Measurements from ENCODE around the gene WDFY4. TPM values are rescaled to one million over a fixed set of nuclear protein-coding genes. Genes with fewer than 3 reads are reported as not detected.

The WDFY4 gene
- total RNA-seq, 1 experiment from 2014 or later = 0.16 TPM

GRCh38 chr10:48932831-48933664 lies 248.4 kb downstream of the WDFY4 start:
- DNase-seq (ENCODE audit: low read depth in 1 of 2, low spot score in 2 of 2) = peak; percentile 58 to 70
- Histone ChIP-seq H3K27me3 (replicated peaks) (no peaks in the 10 kb centered on the region), H3K4me3 (no peak overlapping the region), H3K27ac (no peak overlapping the region), H3K9me3 (replicated peaks) (no peaks in the 10 kb centered on the region), H3K4me1 (replicated peaks) (peaks cover 23% of the 10 kb centered on the region), H3K36me3 (no peaks in the 10 kb centered on the region)

GRCh38 chr10:48934672-48935501 lies 250.2 kb downstream of the WDFY4 start:
- DNase-seq (ENCODE audit: low read depth in 1 of 2, low spot score in 2 of 2) = peak in 1 of 2 experiments; percentile 26

GRCh38 chr10:48935577-48935976 lies 250.9 kb downstream of the WDFY4 start:
- H3K9me3 ChIP-seq (replicated peaks) = no peaks in the 10 kb centered on the region
- no peak overlapping the region for H3K27ac ChIP-seq
- H3K36me3 ChIP-seq = no peaks in the 10 kb centered on the region
- peaks cover 23% of the 10 kb centered on the region for H3K4me1 ChIP-seq (replicated peaks)
- H3K27me3 ChIP-seq (replicated peaks) = no peaks in the 10 kb centered on the region
- H3K4me3 ChIP-seq = no peak overlapping the region
- DNase-seq (ENCODE audit: low read depth in 1 of 2, low spot score in 2 of 2) = no peak

More at GRCh38 chr10:48934672-48935501, 250.2 kb downstream of the WDFY4 start:
- Histone ChIP-seq H3K27ac (no peak overlapping the region), H3K36me3 (no peaks in the 10 kb centered on the region), H3K9me3 (replicated peaks) (no peaks in the 10 kb centered on the region), H3K4me1 (replicated peaks) (peaks cover 23% of the 10 kb centered on the region), H3K4me3 (no peak overlapping the region), H3K27me3 (replicated peaks) (no peaks in the 10 kb centered on the region)

- no peaks in the 10 kb centered on the region for H3K9me3 ChIP-seq (replicated peaks)
- no peaks in the 10 kb centered on the region for H3K27me3 ChIP-seq (replicated peaks)
- no peak overlapping the region for H3K4me3 ChIP-seq
- peak in 1 of 2 experiments; percentile 19 for DNase-seq (ENCODE audit: low read depth in 1 of 2, low spot score in 2 of 2)
- H3K27ac ChIP-seq = no peak overlapping the region
- peaks cover 10% of the 10 kb centered on the region for H3K4me1 ChIP-seq (replicated peaks)
- H3K36me3 ChIP-seq = no peaks in the 10 kb centered on the region
These were observed 253.1 kb downstream of the WDFY4 start for GRCh38 chr10:48937796-48938195.

- DNase-seq (ENCODE audit: low read depth in 1 of 2, low spot score in 2 of 2) = peak in 1 of 2 experiments; percentile 25
- peaks cover 5% of the 10 kb centered on the region for H3K4me1 ChIP-seq (replicated peaks)
- H3K4me3 ChIP-seq = no peak overlapping the region
- no peak overlapping the region for H3K27ac ChIP-seq
- H3K9me3 ChIP-seq (replicated peaks) = no peaks in the 10 kb centered on the region
- no peaks in the 10 kb centered on the region for H3K36me3 ChIP-seq
- H3K27me3 ChIP-seq (replicated peaks) = no peaks in the 10 kb centered on the region
These were observed 253.6 kb downstream of the WDFY4 start for GRCh38 chr10:48938281-48938680.

GRCh38 chr10:48938990-48939536 lies 254.4 kb downstream of the WDFY4 start:
- no peaks in the 10 kb centered on the region for H3K9me3 ChIP-seq (replicated peaks)
- no peak overlapping the region for H3K4me3 ChIP-seq

GRCh38 chr10:48939790-48940325 lies 255.2 kb downstream of the WDFY4 start, which contains the start of gene LRRC18:
TSS of gene LRRC18 (minus strand) at chr10:48939840. CDS start at chr10:48914155, 25,685 bp downstream.
- Histone ChIP-seq H3K27ac (no peak within 1 kb of the TSS), H3K4me3 (no peak within 1 kb of the TSS), H3K9me3 (replicated peaks) (no peaks in the 10 kb centered on the region), H3K4me1 (replicated peaks) (no peaks in the 10 kb centered on the region), H3K36me3 (no peaks in the 10 kb centered on the region), H3K27me3 (replicated peaks) (no peaks in the 10 kb centered on the region)
- DNase-seq (ENCODE audit: low read depth in 1 of 2, low spot score in 2 of 2) = peak in 1 of 2 experiments; percentile 21

More at GRCh38 chr10:48938990-48939536, 254.4 kb downstream of the WDFY4 start:
- H3K27me3 ChIP-seq (replicated peaks) = no peaks in the 10 kb centered on the region
- no peak overlapping the region for H3K27ac ChIP-seq
- H3K36me3 ChIP-seq = no peaks in the 10 kb centered on the region
- peak in 1 of 2 experiments; percentile 28 for DNase-seq (ENCODE audit: low read depth in 1 of 2, low spot score in 2 of 2)
- no peaks in the 10 kb centered on the region for H3K4me1 ChIP-seq (replicated peaks)

GRCh38 chr10:48940372-48940771 lies 255.7 kb downstream of the WDFY4 start:
- Histone ChIP-seq H3K27ac (no peak overlapping the region), H3K27me3 (replicated peaks) (no peaks in the 10 kb centered on the region), H3K4me3 (no peak overlapping the region), H3K4me1 (replicated peaks) (no peaks in the 10 kb centered on the region; the same call in 1 of the 2 replicates), H3K36me3 (no peaks in the 10 kb centered on the region), H3K9me3 (replicated peaks) (no peaks in the 10 kb centered on the region)
- peak in 1 of 2 experiments; percentile 18 for DNase-seq (ENCODE audit: low read depth in 1 of 2, low spot score in 2 of 2)

GRCh38 chr10:48940958-48941357 lies 256.3 kb downstream of the WDFY4 start:
- Histone ChIP-seq H3K36me3 (no peaks in the 10 kb centered on the region), H3K27ac (no peak overlapping the region), H3K4me1 (replicated peaks) (peaks cover 3% of the 10 kb centered on the region), H3K27me3 (replicated peaks) (no peaks in the 10 kb centered on the region), H3K9me3 (replicated peaks) (no peaks in the 10 kb centered on the region), H3K4me3 (no peak overlapping the region)
- DNase-seq (ENCODE audit: low read depth in 1 of 2, low spot score in 2 of 2) = peak in 1 of 2 experiments; percentile 6

- H3K27me3 ChIP-seq (replicated peaks) = no peaks in the 10 kb centered on the region
- H3K4me3 ChIP-seq = no peak overlapping the region
- no peaks in the 10 kb centered on the region for H3K9me3 ChIP-seq (replicated peaks)
- H3K27ac ChIP-seq = no peak overlapping the region
- peaks cover 9% of the 10 kb centered on the region for H3K4me1 ChIP-seq (replicated peaks)
- H3K36me3 ChIP-seq = no peaks in the 10 kb centered on the region
- peak in 1 of 2 experiments; percentile 7 for DNase-seq (ENCODE audit: low read depth in 1 of 2, low spot score in 2 of 2)
These were observed 256.9 kb downstream of the WDFY4 start for GRCh38 chr10:48941427-48942075.

- no peak overlapping the region for H3K27ac ChIP-seq
- no peak for DNase-seq (ENCODE audit: low read depth in 1 of 2, low spot score in 2 of 2)
- no peaks in the 10 kb centered on the region for H3K9me3 ChIP-seq (replicated peaks)
- H3K27me3 ChIP-seq (replicated peaks) = no peaks in the 10 kb centered on the region
- H3K4me3 ChIP-seq = no peak overlapping the region
- H3K4me1 ChIP-seq (replicated peaks) = peaks cover 22% of the 10 kb centered on the region
- no peaks in the 10 kb centered on the region for H3K36me3 ChIP-seq
These were observed 258.4 kb downstream of the WDFY4 start for GRCh38 chr10:48943096-48943495.

GRCh38 chr10:48944171-48944570 lies 259.5 kb downstream of the WDFY4 start:
- H3K36me3 ChIP-seq = no peaks in the 10 kb centered on the region
- peaks cover 22% of the 10 kb centered on the region for H3K4me1 ChIP-seq (replicated peaks)
- H3K27ac ChIP-seq = no peak overlapping the region
- no peaks in the 10 kb centered on the region for H3K9me3 ChIP-seq (replicated peaks)
- no peak overlapping the region for H3K4me3 ChIP-seq
- no peak for DNase-seq (ENCODE audit: low read depth in 1 of 2, low spot score in 2 of 2)
- H3K27me3 ChIP-seq (replicated peaks) = no peaks in the 10 kb centered on the region

Measured in SJSA1 (cell line).